ENCODE measurements around the gene SULT4A1. TPM values are rescaled to one million over a fixed set of nuclear protein-coding genes. Genes with fewer than 3 reads are reported as not detected.

Gene SULT4A1
- total and polyA plus RNA-seq, 2 donors (not counting 1 experiment from before 2014, with no cell fraction given) = not detected

GRCh38 chr22:43897751-43898261, 35.5 kb upstream of the SULT4A1 start:
- H3K9me3 Mint-ChIP-seq (ENCODE audit: insufficient read depth) = no peaks in the 10 kb centered on the region
- Histone ChIP-seq H3K27ac (ENCODE audit: low read length in 2 of 2) (no peak overlapping the region), H3K27me3 (replicated peaks in 1 of 4; ENCODE audit: control extremely low read depth in 1 of 4, control insufficient read depth in 3 of 4, insufficient read depth in 4 of 4, low read length in 3 of 4) (peaks cover 0 to 7% (median 0%) of the 10 kb centered on the region in 4 experiments), H3K79me2 (ENCODE audit: control insufficient read depth, insufficient read depth, low read length) (no peaks in the 10 kb centered on the region), H2AFZ (ENCODE audit: insufficient read depth, low read depth, low read length, poor library complexity, severe bottlenecking) (no peak overlapping the region), H3K36me3 (replicated peaks in 1 of 2; ENCODE audit: control extremely low read depth in 1 of 2, control insufficient read depth in 1 of 2, extremely low read depth in 1 of 2, insufficient read depth in 2 of 2, low read length in 1 of 2) (no peaks in the 10 kb centered on the region), H3K4me2 (replicated peaks; ENCODE audit: low read depth, low read length, poor library complexity, severe bottlenecking) (no peak overlapping the region), H3K4me1 (ENCODE audit: control insufficient read depth in 2 of 2, insufficient read depth in 2 of 2, low read length in 2 of 2) (no peaks in the 10 kb centered on the region), H3K9ac (ENCODE audit: low read length) (no peak overlapping the region), H3K9me3 (ENCODE audit: control extremely low read depth in 1 of 3, control insufficient read depth in 2 of 3, insufficient read depth in 1 of 3, low read length in 2 of 3) (no peaks in the 10 kb centered on the region), H3K4me3 (ENCODE audit: control extremely low read depth in 1 of 5, extremely low read depth in 1 of 5, insufficient read depth in 1 of 5, low read depth in 2 of 5, low read length in 4 of 5) (no peak overlapping the region), H4K20me1 (ENCODE audit: control insufficient read depth, insufficient read depth, low read length, poor library complexity, severe bottlenecking) (no peaks in the 10 kb centered on the region)
- DNase-seq (no peak), ATAC-seq (ENCODE audit: low read depth) (no peak)
- intact Hi-C loops (cut with micrococcal nuclease) = no loop called here
- TF ChIP-seq EZH2 (IDR thresholded peaks at IDR 0.05; ENCODE audit: borderline replicate concordance, insufficient read depth, low read depth, low read length, poor library complexity, severe bottlenecking) = no peak
- no peak for TF ChIP-seq CTCF (IDR thresholded peaks at IDR 0.05)
- ChIA-PET POLR2A (no interaction called here), CTCF (no interaction called here)
- H3K27ac Mint-ChIP-seq = no peak overlapping the region
- H3K27me3 Mint-ChIP-seq = peaks cover 24% of the 10 kb centered on the region
- H3K4me3 Mint-ChIP-seq = no peak overlapping the region
- no peaks in the 10 kb centered on the region for H3K4me1 Mint-ChIP-seq
- 76% methylated on average over 12 of the region's 12 CpGs for WGBS (ENCODE audit: insufficient coverage)

- WGBS (ENCODE audit: insufficient coverage) = 54% methylated on average over 11 of the region's 11 CpGs
- POLR2A ChIA-PET = no interaction called here
- peaks cover 25% of the 10 kb centered on the region for H3K27me3 Mint-ChIP-seq
These were observed 33.8 kb upstream of the SULT4A1 start for GRCh38 chr22:43895986-43896645.

More at GRCh38 chr22:43895986-43896645, 33.8 kb upstream of the SULT4A1 start:
- H3K4me1 ChIP-seq (ENCODE audit: control insufficient read depth in 2 of 2, insufficient read depth in 2 of 2, low read length in 2 of 2) = peaks cover 6 to 9% of the 10 kb centered on the region in 2 donors
- TF ChIP-seq EZH2 (IDR thresholded peaks at IDR 0.05; ENCODE audit: borderline replicate concordance, insufficient read depth, low read depth, low read length, poor library complexity, severe bottlenecking) (no peak), CTCF (IDR thresholded peaks at IDR 0.05) (no peak)
- CTCF ChIA-PET = no interaction called here
- H3K36me3 ChIP-seq (replicated peaks in 1 of 2; ENCODE audit: control extremely low read depth in 1 of 2, control insufficient read depth in 1 of 2, extremely low read depth in 1 of 2, insufficient read depth in 2 of 2, low read length in 1 of 2) = no peaks in the 10 kb centered on the region
- H3K9ac ChIP-seq (ENCODE audit: low read length) = no peak overlapping the region
- no peak overlapping the region for H3K4me3 ChIP-seq (ENCODE audit: control extremely low read depth in 1 of 5, extremely low read depth in 1 of 5, insufficient read depth in 1 of 5, low read depth in 2 of 5, low read length in 4 of 5)
- H3K27ac ChIP-seq (ENCODE audit: low read length in 2 of 2) = no peak overlapping the region
- H3K4me3 Mint-ChIP-seq = no peak overlapping the region
- no peak overlapping the region for H2AFZ ChIP-seq (ENCODE audit: insufficient read depth, low read depth, low read length, poor library complexity, severe bottlenecking)
- H3K27ac Mint-ChIP-seq = no peak overlapping the region
- ATAC-seq (ENCODE audit: low read depth) (no peak), DNase-seq (no peak)
- H3K4me1 Mint-ChIP-seq = no peaks in the 10 kb centered on the region
- H3K4me2 ChIP-seq (replicated peaks; ENCODE audit: low read depth, low read length, poor library complexity, severe bottlenecking) = no peak overlapping the region
- no peaks in the 10 kb centered on the region for H4K20me1 ChIP-seq (ENCODE audit: control insufficient read depth, insufficient read depth, low read length, poor library complexity, severe bottlenecking)
- H3K27me3 ChIP-seq (replicated peaks in 1 of 4; ENCODE audit: control extremely low read depth in 1 of 4, control insufficient read depth in 3 of 4, insufficient read depth in 4 of 4, low read length in 3 of 4) = peaks cover 0 to 21% (median 2%) of the 10 kb centered on the region in 4 experiments
- intact Hi-C loops (cut with micrococcal nuclease) = no loop called here
- peaks cover 0 to 12% (median 0%) of the 10 kb centered on the region in 3 donors for H3K9me3 ChIP-seq (ENCODE audit: control extremely low read depth in 1 of 3, control insufficient read depth in 2 of 3, insufficient read depth in 1 of 3, low read length in 2 of 3)
- H3K79me2 ChIP-seq (ENCODE audit: control insufficient read depth, insufficient read depth, low read length) = no peaks in the 10 kb centered on the region
- no peaks in the 10 kb centered on the region for H3K9me3 Mint-ChIP-seq (ENCODE audit: insufficient read depth)

All from B cell (primary cell).